Thyroid gland (tissue), 4 donors: ENCODE measurements around the gene BUD23. TPM values are rescaled to one million over a fixed set of nuclear protein-coding genes. Genes with fewer than 3 reads are reported as not detected.

ENCODE experiments used
- DNase-seq, 2 donors: peaks; one replicate each; pipeline ENCODE4 v3.0.0-alpha.2; 2019
- H3K27ac ChIP-seq, 3 donors: fragments of 200-600 bp; sonication (generic); 1 replicate in 2 of 3; 2 replicates in 1 of 3; pipeline ENCODE4 v1.5.1; 2016 to 2019; ENCODE audit warnings: mild to moderate bottlenecking in 1 of 3, moderate library complexity in 1 of 3
- H3K27me3 ChIP-seq: fragments of 200-600 bp; sonication (generic); one replicate; pipeline ENCODE4 v1.5.1; 2019
- H3K36me3 ChIP-seq, 2 donors: fragments of 200-600 bp; sonication (generic); one replicate each; pipeline ENCODE4 v1.5.1; 2016 to 2019
- H3K4me1 ChIP-seq, 2 donors: fragments of 200-600 bp; sonication (generic); one replicate each; pipeline ENCODE4 v1.5.1; 2017 to 2019
- H3K4me3 ChIP-seq, 3 donors: fragments of 200-600 bp; sonication (generic); replicated peaks in 1 of 3; 1 replicate in 2 of 3; 2 replicates in 1 of 3; pipeline ENCODE4 v1.5.1; 2016; ENCODE audit warnings: mild to moderate bottlenecking in 1 of 3
- H3K9me3 ChIP-seq: fragments of 200-600 bp; sonication (generic); one replicate; pipeline ENCODE4 v1.5.1; 2017
- CTCF ChIP-seq, 6 experiments: fragments of 200-600 bp in 3 of 6; fragments of 450-650 bp in 3 of 6; sonication (generic) in 3 of 6; IDR thresholded peaks; one replicate each; pipeline ENCODE4 v1.5.1; 2016 to 2019; ENCODE audit warnings: antibody characterized with exemption in 6 of 6, mild to moderate bottlenecking in 2 of 6, inconsistent platforms in 1 of 6, moderate library complexity in 1 of 6
- POLR2A ChIP-seq, 2 donors: fragments of 450-650 bp; IDR thresholded peaks; one replicate each; pipeline ENCODE4 v1.6.1; 2017; ENCODE audit warnings: antibody characterized with exemption in 2 of 2, mild to moderate bottlenecking in 2 of 2, moderate library complexity in 1 of 2
- WGBS, 2 donors: methylation state at CpG; one replicate each; pipeline ENCODE4 v1.1.5; 2017; 5-methylcytosine and 5-hydroxymethylcytosine counted together
- intact Hi-C: fragments of 100-400 bp; cut with DNase I; formaldehyde crosslinking; loops from one replicate; pipeline ENCODE4 v1.15.1; 2023
- total RNA-seq, 4 donors: library from RNA; depleted of rRNA; stranded (reverse); fragments of >200 nt; gene quantifications; one replicate each; pipeline ENCODE4 v1.2.3, GENCODE V29; 2016

BUD23 gene
- total RNA-seq, 4 donors from 2014 or later = 58.3 to 78.0 (median 64.9) TPM

GRCh38 chr7:73730485-73730884 is 47.1 kb downstream of the BUD23 start:
- intact Hi-C loops = no loop called here
- no peak overlapping the region for H3K27ac ChIP-seq
- peaks cover 0 to 10% of the 10 kb centered on the region in 2 donors for H3K4me1 ChIP-seq
- H3K27me3 ChIP-seq = no peaks in the 10 kb centered on the region
- peaks cover 0 to 1% of the 10 kb centered on the region in 2 donors for H3K36me3 ChIP-seq
- WGBS, 2 donors = 43 to 53% methylated on average over 3 of the region's 3 CpGs
- TF ChIP-seq CTCF (IDR thresholded peaks at IDR 0.05) (no peak), POLR2A (IDR thresholded peaks at IDR 0.05) (no peak)
- H3K9me3 ChIP-seq = no peaks in the 10 kb centered on the region
- no peak for DNase-seq
- no peak overlapping the region for H3K4me3 ChIP-seq

- intact Hi-C loops = no loop called here
- 52 to 58% methylated on average over 2 of the region's 2 CpGs for WGBS, 2 donors
These were observed 49.0 kb downstream of the BUD23 start for GRCh38 chr7:73732397-73732796.

GRCh38 chr7:73734619-73735527 is 51.5 kb downstream of the BUD23 start:
- peak; percentile 72 to 81 for DNase-seq
- intact Hi-C loops = loop anchor here (5.0 kb wide), 1 partner anchor 117 kb away; no protein-coding TSS in a partner anchor

More at GRCh38 chr7:73732397-73732796, 49.0 kb downstream of the BUD23 start:
- Histone ChIP-seq H3K4me3 (no peak overlapping the region), H3K27ac (no peak overlapping the region), H3K27me3 (no peaks in the 10 kb centered on the region), H3K9me3 (no peaks in the 10 kb centered on the region), H3K4me1 (peaks cover 0 to 21% of the 10 kb centered on the region in 2 donors), H3K36me3 (peaks cover 17% of the 10 kb centered on the region in 2 donors)
- DNase-seq = no peak
- TF ChIP-seq POLR2A (IDR thresholded peaks at IDR 0.05) (no peak), CTCF (IDR thresholded peaks at IDR 0.05) (no peak)

GRCh38 chr7:73735528-73735905 is 52.1 kb downstream of the BUD23 start:
- H3K27ac ChIP-seq = peak overlapping the region in 1 of 3 donors; percentile 57
- TF ChIP-seq CTCF (IDR thresholded peaks at IDR 0.05) = no peak
- no peaks in the 10 kb centered on the region for H3K9me3 ChIP-seq
- H3K27me3 ChIP-seq = no peaks in the 10 kb centered on the region
- no peak for DNase-seq
- no peak overlapping the region for H3K4me3 ChIP-seq
- 94 to 95% methylated on average over 4 to 6 of the region's 8 CpGs for WGBS, 2 donors
- intact Hi-C loops = loop anchor here (5.0 kb wide), 1 partner anchor 117 kb away; no protein-coding TSS in a partner anchor
- H3K36me3 ChIP-seq = peaks cover 17 to 18% of the 10 kb centered on the region in 2 donors
- peaks cover 19 to 38% of the 10 kb centered on the region in 2 donors for H3K4me1 ChIP-seq

More at GRCh38 chr7:73734619-73735527, 51.5 kb downstream of the BUD23 start:
- H3K36me3 ChIP-seq = peaks cover 17 to 18% of the 10 kb centered on the region in 2 donors
- peaks cover 13 to 34% of the 10 kb centered on the region in 2 donors for H3K4me1 ChIP-seq
- H3K27me3 ChIP-seq = no peaks in the 10 kb centered on the region
- 56 to 77% methylated on average over 7 to 11 of the region's 16 CpGs for WGBS, 2 donors
- H3K4me3 ChIP-seq = no peak overlapping the region
- TF ChIP-seq CTCF (IDR thresholded peaks at IDR 0.05) (peak; percentile 51 to 84 (median 71)), POLR2A (IDR thresholded peaks at IDR 0.05) (no peak)
- no peaks in the 10 kb centered on the region for H3K9me3 ChIP-seq
- peak overlapping the region in 2 of 3 donors; percentile 53 to 57 for H3K27ac ChIP-seq

GRCh38 chr7:73736885-73737284 is 53.5 kb downstream of the BUD23 start:
- 90% methylated on average over 7 to 12 of the region's 14 CpGs for WGBS, 2 donors
- intact Hi-C loops = loop anchor here (5.0 kb wide), 1 partner anchor 115 kb away; no protein-coding TSS in a partner anchor

More at GRCh38 chr7:73736885-73737284, 53.5 kb downstream of the BUD23 start:
- no peak for DNase-seq
- TF ChIP-seq CTCF (IDR thresholded peaks at IDR 0.05) (no peak), POLR2A (IDR thresholded peaks at IDR 0.05) (no peak)
- H3K36me3 ChIP-seq = peaks cover 17 to 18% of the 10 kb centered on the region in 2 donors
- H3K27ac ChIP-seq = peak overlapping the region in 1 of 3 donors; percentile 10
- peaks cover 33 to 52% of the 10 kb centered on the region in 2 donors for H3K4me1 ChIP-seq
- H3K4me3 ChIP-seq = no peak overlapping the region
- H3K27me3 ChIP-seq = no peaks in the 10 kb centered on the region
- no peaks in the 10 kb centered on the region for H3K9me3 ChIP-seq
